Coronary artery (tissue), 2 donors: Measurements from ENCODE around the gene GRXCR1.

Source experiments
- DNase-seq: peaks from one replicate; pipeline ENCODE4 v3.0.0-alpha.2; 2017; ENCODE audit warnings: low spot score
- H3K27ac ChIP-seq, 2 donors: fragments of 200-600 bp; sonication (generic); one replicate each; pipeline ENCODE4 v1.5.1; 2016 to 2019
- H3K4me3 ChIP-seq: fragments of 200-600 bp; sonication (generic); 2 replicates; pipeline ENCODE4 v1.5.1; 2016; ENCODE audit warnings: mild to moderate bottlenecking, moderate library complexity
- CTCF ChIP-seq: fragments of 200-600 bp; sonication (generic); IDR thresholded peaks from one replicate; pipeline ENCODE4 v1.5.1; 2019; ENCODE audit warnings: antibody characterized with exemption

The GRXCR1 gene

GRCh38 chr4:42906341-42906740 lies 13.8 kb downstream of the GRXCR1 start:
- DNase-seq, result no peak
- Histone ChIP-seq H3K27ac (no peak overlapping the region), H3K4me3 (no peak overlapping the region)
- TF ChIP-seq CTCF, result no peak

GRCh38 chr4:42906891-42907759 lies 14.6 kb downstream of the GRXCR1 start:
- no peak for DNase-seq
- Histone ChIP-seq H3K27ac (no peak overlapping the region), H3K4me3 (no peak overlapping the region)
- TF ChIP-seq CTCF, result no peak

- DNase-seq, result no peak
- no peak overlapping the region for H3K4me3 ChIP-seq
- TF ChIP-seq CTCF, result no peak
- H3K27ac ChIP-seq, result no peak overlapping the region
These were observed 17.9 kb downstream of the GRXCR1 start for GRCh38 chr4:42910459-42910858.

GRCh38 chr4:42914937-42915336 lies 22.4 kb downstream of the GRXCR1 start:
- no peak for TF ChIP-seq CTCF

GRCh38 chr4:42915484-42915883 lies 23.0 kb downstream of the GRXCR1 start:
- TF ChIP-seq CTCF, result no peak
- DNase-seq, result no peak
- Histone ChIP-seq H3K27ac (no peak overlapping the region), H3K4me3 (no peak overlapping the region)

More at GRCh38 chr4:42914937-42915336, 22.4 kb downstream of the GRXCR1 start:
- Histone ChIP-seq H3K4me3 (no peak overlapping the region), H3K27ac (no peak overlapping the region)
- no peak for DNase-seq

GRCh38 chr4:42917296-42917695 lies 24.8 kb downstream of the GRXCR1 start:
- Histone ChIP-seq H3K27ac (no peak overlapping the region), H3K4me3 (no peak overlapping the region)
- no peak for TF ChIP-seq CTCF
- DNase-seq, result no peak

GRCh38 chr4:42923431-42923830 lies 30.9 kb downstream of the GRXCR1 start:
- no peak for TF ChIP-seq CTCF
- no peak for DNase-seq
- no peak overlapping the region for H3K4me3 ChIP-seq
- no peak overlapping the region for H3K27ac ChIP-seq
